Effector memory CD8-positive, alpha-beta T cell (primary cell): ENCODE results near the gene RENBP.
A peak's percentile ranks its signal among the peaks of the same experiment; 100 is the strongest.

Source experiments
- ATAC-seq: fragments of 150-1000 bp; cut with Tn5 transposase; replicated peaks from 2 replicates; pipeline ENCODE4 v1.10.0; 2021; ENCODE audit warnings: mild to moderate bottlenecking, moderate library complexity
- DNase-seq, 3 experiments: peaks; one replicate each; pipeline ENCODE4 v3.0.0; 2021
- H3K27ac Mint-ChIP-seq, 2 donors: one replicate each; pipeline ENCODE4 v1.8.0; 2022; ENCODE audit warnings: mild to moderate bottlenecking in 2 of 2, mixed read lengths in 2 of 2, moderate library complexity in 2 of 2
- H3K27me3 Mint-ChIP-seq, 2 donors: one replicate each; pipeline ENCODE4 v1.8.0; 2022; ENCODE audit warnings: mixed read lengths in 2 of 2
- H3K36me3 Mint-ChIP-seq: one replicate; pipeline ENCODE4 v1.8.0; 2022; ENCODE audit warnings: mild to moderate bottlenecking, moderate library complexity, mixed read lengths; ENCODE audit not compliant: insufficient read depth
- H3K4me1 Mint-ChIP-seq, 2 donors: one replicate each; pipeline ENCODE4 v1.8.0; 2022; ENCODE audit warnings: low read depth in 2 of 2, mixed read lengths in 2 of 2
- H3K4me3 Mint-ChIP-seq, 2 donors: one replicate each; pipeline ENCODE4 v1.8.0; 2022; ENCODE audit warnings: mild to moderate bottlenecking in 2 of 2, mixed read lengths in 2 of 2, moderate library complexity in 2 of 2
- H3K9me3 Mint-ChIP-seq, 2 donors: one replicate each; pipeline ENCODE4 v1.8.0; 2022; ENCODE audit warnings: mixed read lengths in 2 of 2

RENBP gene

GRCh38 chrX:153930011-153930910 is 14.2 kb downstream of the RENBP start:
- DNase-seq (no peak), ATAC-seq (no peak)
- Mint-ChIP-seq H3K27me3 (no peaks in the 10 kb centered on the region), H3K36me3 (peaks cover 42% of the 10 kb centered on the region), H3K9me3 (no peaks in the 10 kb centered on the region), H3K4me3 (no peak overlapping the region), H3K27ac (peak overlapping the region in 1 of 2 donors; percentile 12), H3K4me1 (peaks cover 21 to 28% of the 10 kb centered on the region in 2 donors)

- peaks cover 42% of the 10 kb centered on the region for H3K36me3 Mint-ChIP-seq
- no peaks in the 10 kb centered on the region for H3K9me3 Mint-ChIP-seq
- DNase-seq = no peak
- H3K4me3 Mint-ChIP-seq = no peak overlapping the region
- ATAC-seq = no peak
- peak overlapping the region in 1 of 2 donors; percentile 99 for H3K27ac Mint-ChIP-seq
- H3K4me1 Mint-ChIP-seq = peaks cover 21 to 29% of the 10 kb centered on the region in 2 donors
- no peaks in the 10 kb centered on the region for H3K27me3 Mint-ChIP-seq
These were observed 14.9 kb downstream of the RENBP start for GRCh38 chrX:153929576-153929975.

GRCh38 chrX:153928846-153929245 is 15.6 kb downstream of the RENBP start:
- Mint-ChIP-seq H3K4me3 (peak overlapping the region; percentile 87 to 91), H3K27me3 (no peaks in the 10 kb centered on the region), H3K36me3 (peaks cover 42% of the 10 kb centered on the region), H3K9me3 (no peaks in the 10 kb centered on the region), H3K4me1 (peaks cover 17 to 29% of the 10 kb centered on the region in 2 donors), H3K27ac (peak overlapping the region; percentile 95 to 99)
- ATAC-seq = no peak
- no peak for DNase-seq

- Mint-ChIP-seq H3K4me3 (peak overlapping the region; percentile 87 to 91), H3K36me3 (peaks cover 45% of the 10 kb centered on the region), H3K4me1 (peaks cover 15 to 32% of the 10 kb centered on the region in 2 donors), H3K27ac (peak overlapping the region; percentile 95 to 99), H3K9me3 (no peaks in the 10 kb centered on the region), H3K27me3 (no peaks in the 10 kb centered on the region)
- DNase-seq = peak; percentile 85 to 86 (median 86)
- ATAC-seq = peak; percentile 73
These were observed 16.3 kb downstream of the RENBP start for GRCh38 chrX:153927922-153928760.

- peak overlapping the region; percentile 95 to 99 for H3K27ac Mint-ChIP-seq
- ATAC-seq (no peak), DNase-seq (peak in 1 of 3 experiments; percentile 13)
- H3K4me1 Mint-ChIP-seq = peaks cover 21 to 34% of the 10 kb centered on the region in 2 donors
- no peaks in the 10 kb centered on the region for H3K27me3 Mint-ChIP-seq
- H3K9me3 Mint-ChIP-seq = no peaks in the 10 kb centered on the region
- H3K36me3 Mint-ChIP-seq = peaks cover 42% of the 10 kb centered on the region
- peak overlapping the region; percentile 87 to 91 for H3K4me3 Mint-ChIP-seq
These were observed 16.8 kb downstream of the RENBP start for GRCh38 chrX:153927672-153927921.

GRCh38 chrX:153926858-153927671 is 17.4 kb downstream of the RENBP start:
- Mint-ChIP-seq H3K4me1 (peaks cover 23 to 38% of the 10 kb centered on the region in 2 donors), H3K9me3 (no peaks in the 10 kb centered on the region), H3K27ac (peak overlapping the region; percentile 95 to 99), H3K27me3 (no peaks in the 10 kb centered on the region), H3K4me3 (peak overlapping the region; percentile 87 to 91), H3K36me3 (peaks cover 43% of the 10 kb centered on the region)
- DNase-seq (peak; percentile 64 to 65 (median 64)), ATAC-seq (peak; percentile 55)

GRCh38 chrX:153926552-153926857 is 17.9 kb downstream of the RENBP start:
- Mint-ChIP-seq H3K36me3 (peaks cover 45% of the 10 kb centered on the region), H3K4me3 (peak overlapping the region; percentile 87 to 91), H3K9me3 (no peaks in the 10 kb centered on the region), H3K27me3 (no peaks in the 10 kb centered on the region), H3K4me1 (peaks cover 23 to 39% of the 10 kb centered on the region in 2 donors), H3K27ac (peak overlapping the region; percentile 95 to 99)
- ATAC-seq (peak; percentile 0), DNase-seq (no peak)

GRCh38 chrX:153925739-153926551 is 18.5 kb downstream of the RENBP start, which contains the start of gene ARHGAP4:
ARHGAP4 (minus strand) TSS chrX:153926264; CDS start chrX:153926202, 62 bp downstream.
- H3K4me1 Mint-ChIP-seq = peaks cover 23 to 36% of the 10 kb centered on the region in 2 donors
- ATAC-seq (peak; percentile 2), DNase-seq (peak in 2 of 3 experiments; percentile 21 to 25)
- peak within 1 kb of the TSS; percentile 95 to 99 for H3K27ac Mint-ChIP-seq
- peak within 1 kb of the TSS; percentile 89 to 91 for H3K4me3 Mint-ChIP-seq
- no peaks in the 10 kb centered on the region for H3K9me3 Mint-ChIP-seq
- H3K36me3 Mint-ChIP-seq = peaks cover 45% of the 10 kb centered on the region
- no peaks in the 10 kb centered on the region for H3K27me3 Mint-ChIP-seq

GRCh38 chrX:153925387-153925738 is 19.1 kb downstream of the RENBP start:
- Mint-ChIP-seq H3K4me1 (peaks cover 23 to 36% of the 10 kb centered on the region in 2 donors), H3K27me3 (no peaks in the 10 kb centered on the region), H3K4me3 (peak overlapping the region; percentile 89 to 91), H3K9me3 (no peaks in the 10 kb centered on the region), H3K27ac (peak overlapping the region; percentile 94 to 99), H3K36me3 (peaks cover 49% of the 10 kb centered on the region)
- DNase-seq = no peak
- ATAC-seq = no peak

GRCh38 chrX:153924149-153924861 is 20.1 kb downstream of the RENBP start:
- H3K9me3 Mint-ChIP-seq = no peaks in the 10 kb centered on the region
- ATAC-seq (no peak), DNase-seq (peak; percentile 26 to 32 (median 31))
- H3K27me3 Mint-ChIP-seq = no peaks in the 10 kb centered on the region
- H3K4me3 Mint-ChIP-seq = peak overlapping the region; percentile 89 to 91
- H3K36me3 Mint-ChIP-seq = peaks cover 54% of the 10 kb centered on the region
- H3K27ac Mint-ChIP-seq = peak overlapping the region; percentile 94 to 99
- peaks cover 23 to 35% of the 10 kb centered on the region in 2 donors for H3K4me1 Mint-ChIP-seq

GRCh38 chrX:153922932-153923857 is 21.2 kb downstream of the RENBP start:
- H3K27ac Mint-ChIP-seq = peak overlapping the region; percentile 94 to 99
- H3K36me3 Mint-ChIP-seq = peaks cover 57% of the 10 kb centered on the region

More at GRCh38 chrX:153922932-153923857, 21.2 kb downstream of the RENBP start:
- DNase-seq = no peak
- Mint-ChIP-seq H3K27me3 (no peaks in the 10 kb centered on the region), H3K9me3 (no peaks in the 10 kb centered on the region), H3K4me1 (peaks cover 19 to 31% of the 10 kb centered on the region in 2 donors), H3K4me3 (peak overlapping the region; percentile 89 to 91)
- ATAC-seq = no peak
